ENCODE measurements around the gene DECR2. TPM values are rescaled to one million over a fixed set of nuclear protein-coding genes. Genes with fewer than 3 reads are reported as not detected.

The DECR2 gene
- total RNA-seq, 6 donors from 2014 or later, result 8.6 to 22.4 (median 14.6) TPM

DNA sequence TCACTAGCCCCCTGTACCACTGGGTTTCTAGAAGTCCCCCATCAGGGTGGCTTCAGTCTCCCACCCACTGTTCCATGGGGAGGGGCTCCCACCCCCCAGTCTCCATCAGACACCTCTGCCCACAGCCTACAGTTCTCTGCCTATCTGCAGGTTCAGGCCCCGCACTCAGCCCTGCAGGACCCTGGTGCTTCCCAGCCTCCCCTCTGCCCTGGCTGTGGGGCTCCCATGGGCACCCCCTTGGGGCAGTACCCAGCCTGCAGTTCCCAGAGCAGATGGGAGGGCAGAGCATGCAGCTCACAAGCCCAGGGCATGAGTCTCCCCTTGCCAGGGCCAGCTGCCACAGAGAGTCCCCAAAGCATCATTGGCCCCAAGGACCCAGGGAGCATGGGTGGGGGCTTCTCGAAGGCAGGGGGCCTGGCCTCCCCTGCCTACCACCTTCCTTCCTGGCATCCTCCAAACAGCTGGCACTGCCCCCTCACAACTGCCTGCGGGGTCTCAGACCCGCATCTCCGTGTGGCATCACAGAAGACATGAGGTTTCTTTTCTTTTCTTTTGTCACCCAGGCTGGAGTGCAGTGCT, 28.6 kb upstream of the DECR2 start:
- peaks cover 11 to 23% (median 18%) of the 10 kb centered on the region in 4 donors for H3K4me1 ChIP-seq
- peaks cover 2 to 78% (median 60%) of the 10 kb centered on the region in 4 donors for H3K36me3 ChIP-seq
- H3K9me3 ChIP-seq, result no peaks in the 10 kb centered on the region
- ATAC-seq (ENCODE audit: low FRiP score in 2 of 2) (no peak), DNase-seq (peak in 1 of 2 donors; percentile 34)
- H3K4me3 ChIP-seq, result no peak overlapping the region
- no peak overlapping the region for H3K27ac ChIP-seq
- TF ChIP-seq, protein P1, sequence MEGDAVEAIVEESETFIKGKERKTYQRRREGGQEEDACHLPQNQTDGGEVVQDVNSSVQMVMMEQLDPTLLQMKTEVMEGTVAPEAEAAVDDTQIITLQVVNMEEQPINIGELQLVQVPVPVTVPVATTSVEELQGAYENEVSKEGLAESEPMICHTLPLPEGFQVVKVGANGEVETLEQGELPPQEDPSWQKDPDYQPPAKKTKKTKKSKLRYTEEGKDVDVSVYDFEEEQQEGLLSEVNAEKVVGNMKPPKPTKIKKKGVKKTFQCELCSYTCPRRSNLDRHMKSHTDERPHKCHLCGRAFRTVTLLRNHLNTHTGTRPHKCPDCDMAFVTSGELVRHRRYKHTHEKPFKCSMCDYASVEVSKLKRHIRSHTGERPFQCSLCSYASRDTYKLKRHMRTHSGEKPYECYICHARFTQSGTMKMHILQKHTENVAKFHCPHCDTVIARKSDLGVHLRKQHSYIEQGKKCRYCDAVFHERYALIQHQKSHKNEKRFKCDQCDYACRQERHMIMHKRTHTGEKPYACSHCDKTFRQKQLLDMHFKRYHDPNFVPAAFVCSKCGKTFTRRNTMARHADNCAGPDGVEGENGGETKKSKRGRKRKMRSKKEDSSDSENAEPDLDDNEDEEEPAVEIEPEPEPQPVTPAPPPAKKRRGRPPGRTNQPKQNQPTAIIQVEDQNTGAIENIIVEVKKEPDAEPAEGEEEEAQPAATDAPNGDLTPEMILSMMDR (IDR thresholded peaks at IDR 0.05), result no peak
- no peak for TF ChIP-seq POLR2A (IDR thresholded peaks at IDR 0.05)
- no peak for TF ChIP-seq EP300 (IDR thresholded peaks at IDR 0.05)
- TF ChIP-seq POLR2AphosphoS5 (IDR thresholded peaks at IDR 0.05), result no peak
- 85 to 94% methylated on average over 4 to 5 of the region's 5 CpGs for WGBS, 2 donors
- no peaks in the 10 kb centered on the region for H3K27me3 ChIP-seq

DNA sequence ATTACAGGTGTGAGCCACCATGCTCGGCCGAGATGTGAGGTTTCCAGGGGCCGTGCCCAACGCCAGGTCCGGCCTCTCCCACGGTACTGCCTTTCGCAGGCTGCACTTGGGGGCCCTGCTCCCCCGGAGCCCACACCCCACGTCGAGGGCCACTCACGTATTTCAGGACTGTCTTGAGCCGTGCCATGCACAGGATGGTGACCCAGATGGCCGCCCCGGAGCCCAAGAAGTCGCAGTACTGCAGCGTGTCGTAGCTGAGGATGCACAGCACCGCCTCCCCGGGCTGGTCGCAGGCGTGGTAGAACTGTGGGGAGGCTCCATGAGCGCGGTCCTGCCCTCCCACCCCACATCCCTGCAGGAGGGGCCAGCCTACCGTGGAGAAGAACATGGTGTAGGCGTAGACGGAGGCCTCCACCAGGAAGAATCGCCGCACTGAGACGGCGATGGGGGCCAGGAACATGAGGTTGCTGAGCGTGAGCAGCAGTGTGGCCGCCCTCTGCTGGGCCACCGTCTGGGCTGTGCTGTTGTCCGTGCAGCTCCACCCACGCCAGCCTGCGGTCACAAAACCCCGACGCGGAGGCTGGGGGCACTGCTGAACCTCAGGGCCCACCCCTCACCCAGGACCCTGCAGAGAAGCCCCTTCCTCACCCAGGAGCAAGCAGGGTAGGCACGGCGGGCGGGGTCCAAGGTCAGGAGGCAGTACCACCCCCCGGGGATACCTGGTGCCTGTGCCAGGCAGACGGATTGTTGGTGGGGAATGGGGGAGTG, 27.7 kb upstream of the DECR2 start:
- peaks cover 11 to 25% (median 21%) of the 10 kb centered on the region in 4 donors for H3K4me1 ChIP-seq
- peak in 1 of 2 donors; percentile 73 for DNase-seq
- no peak overlapping the region for H3K4me3 ChIP-seq
- TF ChIP-seq POLR2AphosphoS5 (IDR thresholded peaks at IDR 0.05) (no peak), POLR2A (IDR thresholded peaks at IDR 0.05) (no peak), EP300 (IDR thresholded peaks at IDR 0.05) (no peak)
- TF ChIP-seq, protein P1 (IDR thresholded peaks at IDR 0.05), result no peak
- H3K9me3 ChIP-seq, result no peaks in the 10 kb centered on the region
- WGBS, 2 donors, result 92 to 95% methylated on average over 30 to 32 of the region's 44 CpGs
- ATAC-seq (ENCODE audit: low FRiP score in 2 of 2), result no peak
- peaks cover 0 to 69% (median 52%) of the 10 kb centered on the region in 4 donors for H3K36me3 ChIP-seq
- no peaks in the 10 kb centered on the region for H3K27me3 ChIP-seq
- no peak overlapping the region for H3K27ac ChIP-seq

DNA sequence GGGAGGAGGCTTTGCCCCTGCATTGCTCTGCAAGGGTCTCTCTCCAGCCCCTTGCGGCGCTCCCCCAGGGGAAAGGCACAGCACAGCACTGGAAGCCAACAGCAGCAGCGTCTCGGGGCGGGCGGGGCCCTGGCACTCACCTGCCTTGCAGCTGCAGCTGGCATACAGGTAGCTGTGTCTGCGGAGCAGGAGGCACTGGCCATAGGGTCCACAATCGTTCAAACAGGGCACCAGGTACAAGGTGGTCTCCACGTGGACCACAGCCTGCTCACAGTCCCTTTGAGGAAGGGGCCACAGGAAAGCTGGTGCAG, 27.1 kb upstream of the DECR2 start:
- no peak overlapping the region for H3K27ac ChIP-seq
- H3K4me3 ChIP-seq, result no peak overlapping the region
- H3K4me1 ChIP-seq, result peaks cover 13 to 25% (median 21%) of the 10 kb centered on the region in 4 donors
- WGBS, 2 donors, result 100% methylated on average over 6 of the region's 9 CpGs; no CpG with 5 or more reads in 1 of the 2 donors
- H3K36me3 ChIP-seq, result peaks cover 0 to 67% (median 52%) of the 10 kb centered on the region in 4 donors
- no peak for TF ChIP-seq EP300 (IDR thresholded peaks at IDR 0.05)
- TF ChIP-seq POLR2A (IDR thresholded peaks at IDR 0.05), result no peak
- TF ChIP-seq, protein P1 (IDR thresholded peaks at IDR 0.05), result no peak
- TF ChIP-seq POLR2AphosphoS5 (IDR thresholded peaks at IDR 0.05), result no peak
- ATAC-seq (ENCODE audit: low FRiP score in 2 of 2), result no peak
- H3K9me3 ChIP-seq, result no peaks in the 10 kb centered on the region
- H3K27me3 ChIP-seq, result no peaks in the 10 kb centered on the region
- peak in 1 of 2 donors; percentile 74 for DNase-seq

DNA sequence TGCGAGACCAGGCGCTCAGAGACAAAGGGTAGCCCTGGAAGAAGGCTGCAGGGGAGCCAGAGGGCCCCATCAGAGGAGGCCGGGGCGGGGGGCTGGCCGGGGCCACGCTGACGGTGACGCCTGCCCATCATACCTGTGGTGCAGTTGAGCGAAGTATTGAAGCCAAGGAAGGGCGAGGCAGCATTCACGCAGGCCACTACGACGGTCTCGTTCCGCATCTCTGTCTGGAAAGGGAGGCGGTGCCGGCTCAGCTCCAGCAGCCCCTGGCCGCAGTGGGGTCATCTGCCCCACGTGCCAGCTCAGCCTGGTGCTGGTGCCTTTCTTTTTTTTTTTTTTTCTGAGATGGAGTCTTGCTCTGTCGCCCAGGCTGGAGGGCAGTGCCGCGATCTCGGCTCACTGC, 26.5 kb upstream of the DECR2 start:
- Histone ChIP-seq H3K9me3 (no peaks in the 10 kb centered on the region), H3K36me3 (peaks cover 0 to 67% (median 52%) of the 10 kb centered on the region in 4 donors), H3K4me3 (no peak overlapping the region), H3K27me3 (no peaks in the 10 kb centered on the region), H3K4me1 (peaks cover 15 to 26% (median 22%) of the 10 kb centered on the region in 4 donors), H3K27ac (no peak overlapping the region)
- 94 to 95% methylated on average over 17 to 23 of the region's 23 CpGs for WGBS, 2 donors
- ATAC-seq (ENCODE audit: low FRiP score in 2 of 2), result no peak
- peak in 1 of 2 donors; percentile 70 for DNase-seq
- TF ChIP-seq POLR2AphosphoS5 (IDR thresholded peaks at IDR 0.05), result no peak
- TF ChIP-seq POLR2A (IDR thresholded peaks at IDR 0.05), result no peak
- TF ChIP-seq EP300 (IDR thresholded peaks at IDR 0.05), result no peak
- TF ChIP-seq, protein P1 (IDR thresholded peaks at IDR 0.05), result no peak
